Transverse colon (tissue), 4 donors: Measurements from ENCODE around the gene PP2D1. TPM values are rescaled to one million over a fixed set of nuclear protein-coding genes. Genes with fewer than 3 reads are reported as not detected.
"Not testable (repeated sequence)": the region's sequence is repeated elsewhere in the genome, so short reads cannot be mapped to it uniquely, and the experiment has no call there.

Experiments
- DNase-seq: peaks from one replicate; pipeline ENCODE4 v3.0.0-alpha.2; 2019
- H3K27ac ChIP-seq, 4 donors: fragments of 200-600 bp; sonication (generic); 2 replicates each; pipeline ENCODE4 v1.5.1; 2016 to 2018; ENCODE audit warnings: inconsistent platforms in 4 of 4
- H3K27me3 ChIP-seq: fragments of 200-600 bp; sonication (generic); 2 replicates; pipeline ENCODE4 v1.5.1; 2017; ENCODE audit warnings: inconsistent platforms
- H3K36me3 ChIP-seq, 4 donors: fragments of 200-600 bp; sonication (generic); 2 replicates each; pipeline ENCODE4 v1.5.1; 2017 to 2019; ENCODE audit warnings: inconsistent platforms in 4 of 4
- H3K4me1 ChIP-seq, 4 donors: fragments of 200-600 bp; sonication (generic); 2 replicates each; pipeline ENCODE4 v1.5.1; 2017 to 2020; ENCODE audit warnings: inconsistent platforms in 4 of 4
- H3K4me3 ChIP-seq, 4 donors: fragments of 200-600 bp; sonication (generic); 1 replicate in 1 of 4; 2 replicates in 3 of 4; pipeline versions ENCODE4 v1.5.1 to v1.6.1; 2017 to 2019; ENCODE audit warnings: inconsistent platforms in 4 of 4
- H3K9me3 ChIP-seq, 2 donors: fragments of 200-600 bp; sonication (generic); 2 replicates each; pipeline ENCODE4 v1.5.1; 2017 to 2019; ENCODE audit warnings: inconsistent platforms in 2 of 2
- CTCF ChIP-seq, 5 experiments: fragments of 200-600 bp in 3 of 5; fragments of 450-650 bp in 2 of 5; sonication (generic) in 3 of 5; IDR thresholded peaks; 1 replicate in 2 of 5; 2 replicates in 3 of 5; pipeline ENCODE4 v1.5.1; 2016 to 2017; ENCODE audit warnings: antibody characterized with exemption in 5 of 5, inconsistent platforms in 3 of 5, mild to moderate bottlenecking in 2 of 5, moderate library complexity in 1 of 5
- EP300 ChIP-seq: sonication (generic); formaldehyde crosslinking; IDR thresholded peaks from one replicate; pipeline ENCODE4 v1.6.1; 2017; ENCODE audit warnings: antibody characterized with exemption, low read depth
- POLR2A ChIP-seq: fragments of 450-650 bp; IDR thresholded peaks from one replicate; pipeline ENCODE4 v1.6.1; 2016; ENCODE audit warnings: antibody characterized with exemption, mild to moderate bottlenecking, moderate library complexity
- POLR2AphosphoS5 ChIP-seq, 3 donors: sonication (generic); formaldehyde crosslinking; IDR thresholded peaks; one replicate each; pipeline ENCODE4 v1.6.1; 2016; ENCODE audit warnings: antibody characterized with exemption in 3 of 3
- WGBS, 2 donors: methylation state at CpG; one replicate each; pipeline ENCODE4 v1.1.5; 2018; ENCODE audit warnings: low coverage in 1 of 2; 5-methylcytosine and 5-hydroxymethylcytosine counted together
- in situ Hi-C, 4 donors: fragments of 200-750 bp; cut with MboI; loops; one replicate each; pipeline versions ENCODE4 v1.15.0 to v1.15.1; 2017; ENCODE audit warnings: low sequenced_read_pairs in 3 of 4, low pct_ligation_motif_present in 1 of 4, low pct_unique_long_range_greater_than_20kb in 1 of 4
- intact Hi-C: fragments of 100-400 bp; cut with DNase I; formaldehyde crosslinking; loops from one replicate; pipeline ENCODE4 v1.15.1; 2023; ENCODE audit warnings: low total_unique reads
- total RNA-seq, 4 donors: library from RNA; depleted of rRNA; stranded (reverse); fragments of >200 nt; gene quantifications; one replicate each; pipeline ENCODE4 v1.1.0, GENCODE V29; 2016

The PP2D1 gene
- total RNA-seq, 4 donors from 2014 or later: not detected

GRCh38 chr3:19960696-19961095 lies 51.4 kb downstream of the PP2D1 start:
- no peak for DNase-seq
- H3K4me1 ChIP-seq: peaks cover 0 to 29% (median 0%) of the 10 kb centered on the region in 4 donors
- no peak overlapping the region for H3K4me3 ChIP-seq
- H3K27me3 ChIP-seq: no peaks in the 10 kb centered on the region
- no peaks in the 10 kb centered on the region for H3K36me3 ChIP-seq
- no peak overlapping the region for H3K27ac ChIP-seq
- in situ Hi-C loops (no loop called here), intact Hi-C loops (no loop called here)
- WGBS, 2 donors: 81 to 83% methylated on average over 4 of the region's 4 CpGs
- TF ChIP-seq EP300 (no peak), CTCF (IDR thresholded peaks at IDR 0.05) (no peak), POLR2AphosphoS5 (IDR thresholded peaks at IDR 0.05) (no peak), POLR2A (no peak)
- no peaks in the 10 kb centered on the region for H3K9me3 ChIP-seq

- WGBS, 2 donors: 72 to 93% methylated on average over 3 to 4 of the region's 4 CpGs
- Histone ChIP-seq H3K4me3 (no peak overlapping the region), H3K4me1 (peaks cover 0 to 27% (median 0%) of the 10 kb centered on the region in 4 donors), H3K36me3 (peaks cover 0 to 4% (median 0%) of the 10 kb centered on the region in 4 donors), H3K9me3 (no peaks in the 10 kb centered on the region), H3K27me3 (no peaks in the 10 kb centered on the region), H3K27ac (no peak overlapping the region)
- TF ChIP-seq EP300: no peak
- TF ChIP-seq CTCF (IDR thresholded peaks at IDR 0.05): no peak
- no peak for TF ChIP-seq POLR2AphosphoS5 (IDR thresholded peaks at IDR 0.05)
- no peak for TF ChIP-seq POLR2A
- intact Hi-C loops (no loop called here), in situ Hi-C loops (no loop called here)
- DNase-seq: no peak
Observed at GRCh38 chr3:19959505-19959904, 52.6 kb downstream of the PP2D1 start.

- H3K36me3 ChIP-seq, intact Hi-C loops, DNase-seq, in situ Hi-C loops, H3K27me3 ChIP-seq, H3K4me3 ChIP-seq, H3K9me3 ChIP-seq, H3K27ac ChIP-seq: not testable (repeated sequence)
- peaks cover 0 to 24% (median 0%) of the 10 kb centered on the region in 4 donors for H3K4me1 ChIP-seq
- 91 to 97% methylated on average over 6 to 9 of the region's 9 CpGs for WGBS, 2 donors
Observed at GRCh38 chr3:19957354-19957753, 54.7 kb downstream of the PP2D1 start.

- H3K4me1 ChIP-seq: peaks cover 0 to 34% (median 2%) of the 10 kb centered on the region in 4 donors
- WGBS, 2 donors: 90 to 94% methylated on average over 4 of the region's 4 CpGs
- H3K4me3 ChIP-seq: no peak overlapping the region
- DNase-seq: no peak
- H3K27ac ChIP-seq: no peak overlapping the region
- intact Hi-C loops (no loop called here), in situ Hi-C loops (no loop called here)
- H3K9me3 ChIP-seq: no peaks in the 10 kb centered on the region
- no peaks in the 10 kb centered on the region for H3K27me3 ChIP-seq
- peaks cover 0 to 16% (median 5%) of the 10 kb centered on the region in 4 donors for H3K36me3 ChIP-seq
- TF ChIP-seq POLR2AphosphoS5 (IDR thresholded peaks at IDR 0.05) (no peak), POLR2A (no peak), CTCF (IDR thresholded peaks at IDR 0.05) (no peak), EP300 (no peak)
Observed at GRCh38 chr3:19954676-19955075, 57.4 kb downstream of the PP2D1 start.

GRCh38 chr3:19950316-19950715 lies 61.7 kb downstream of the PP2D1 start:
- Histone ChIP-seq H3K27me3 (no peaks in the 10 kb centered on the region), H3K4me3 (no peak overlapping the region), H3K9me3 (no peaks in the 10 kb centered on the region), H3K27ac (no peak overlapping the region), H3K36me3 (peaks cover 0 to 16% (median 5%) of the 10 kb centered on the region in 4 donors), H3K4me1 (peaks cover 10 to 42% (median 17%) of the 10 kb centered on the region in 4 donors)
- TF ChIP-seq POLR2AphosphoS5 (IDR thresholded peaks at IDR 0.05): no peak
- TF ChIP-seq CTCF (IDR thresholded peaks at IDR 0.05): no peak
- TF ChIP-seq EP300: no peak
- TF ChIP-seq POLR2A: no peak
- WGBS, 2 donors: 82 to 87% methylated on average over 2 of the region's 2 CpGs
- in situ Hi-C loops: no loop called here
- intact Hi-C loops: no loop called here
- DNase-seq: no peak
